ENCODE results near the gene MLLT6. TPM values are rescaled to one million over a fixed set of nuclear protein-coding genes. Genes with fewer than 3 reads are reported as not detected.

Gene MLLT6
- total and polyA plus RNA-seq, 2 of the 4 experiments (the other 2 are of a cell fraction), result 7.2 to 21.2 TPM

GRCh38 chr17:38672788-38673706 lies 32.0 kb upstream of the MLLT6 start:
- no peak overlapping the region for H3K4me3 ChIP-seq (ENCODE audit: insufficient read depth, low read depth, low read length)
- H3K27me3 ChIP-seq (ENCODE audit: control insufficient read depth, insufficient read depth, low read length), result peaks cover 64% of the 10 kb centered on the region

More at GRCh38 chr17:38672788-38673706, 32.0 kb upstream of the MLLT6 start:
- Histone ChIP-seq H2BK20ac (ENCODE audit: low read depth, low read length) (no peak overlapping the region), H4K8ac (ENCODE audit: low read depth in 2 of 2, low read length in 2 of 2) (no peak overlapping the region), H3K79me1 (ENCODE audit: low read depth in 1 of 2, low read length in 2 of 2) (no peaks in the 10 kb centered on the region), H2AK5ac (ENCODE audit: low read depth, low read length) (no peak overlapping the region), H3K9ac (ENCODE audit: low read depth, low read length) (no peak overlapping the region), H3K4me2 (ENCODE audit: low read depth, low read length) (no peak overlapping the region), H3K9me3 (ENCODE audit: control insufficient read depth, insufficient read depth, low read length) (no peaks in the 10 kb centered on the region), H3K18ac (ENCODE audit: low read depth, low read length) (no peak overlapping the region), H3K4ac (ENCODE audit: low read depth, low read length) (no peak overlapping the region), H2BK5ac (ENCODE audit: low read depth, low read length, poor library complexity, severe bottlenecking) (no peak overlapping the region), H2BK120ac (ENCODE audit: low read depth, low read length) (no peak overlapping the region), H2AFZ (replicated peaks; ENCODE audit: low read length, poor library complexity) (no peak overlapping the region), H3K9me1 (ENCODE audit: insufficient read depth, low read length) (no peaks in the 10 kb centered on the region), H4K5ac (ENCODE audit: low read depth, low read length) (no peak overlapping the region), H2BK15ac (ENCODE audit: low read depth, low read length) (no peak overlapping the region), H4K91ac (ENCODE audit: insufficient read depth, low read depth, low read length) (no peak overlapping the region), H4K20me1 (ENCODE audit: insufficient read depth, low read length) (0 out of 2 replicates have a peak, but pooled peaks cover 4% of the 10 kb centered on the region), H3K36me3 (ENCODE audit: control insufficient read depth, insufficient read depth, low read length) (no peaks in the 10 kb centered on the region), H3K4me1 (ENCODE audit: control insufficient read depth, insufficient read depth, low read length) (no peaks in the 10 kb centered on the region), H3K23ac (ENCODE audit: low read depth, low read length) (no peak overlapping the region), H3K14ac (replicated peaks; ENCODE audit: low read depth, low read length) (no peak overlapping the region), H3K56ac (ENCODE audit: extremely low read depth, insufficient read depth, low read length) (no peak overlapping the region), H3K27ac (ENCODE audit: insufficient read depth, low read length) (no peak overlapping the region), H2AK9ac (replicated peaks; ENCODE audit: low read depth, low read length, poor library complexity) (no peak overlapping the region)
- 5% methylated on average over 16 of the region's 46 CpGs; no CpG with 5 or more reads in 1 of the 2 experiments for WGBS, 2 experiments (ENCODE audit: extremely low coverage in 2 of 2, insufficient read length in 1 of 2)
- DNase-seq (no peak), ATAC-seq (ENCODE audit: low read depth) (no peak)
- TF ChIP-seq, protein P1, sequence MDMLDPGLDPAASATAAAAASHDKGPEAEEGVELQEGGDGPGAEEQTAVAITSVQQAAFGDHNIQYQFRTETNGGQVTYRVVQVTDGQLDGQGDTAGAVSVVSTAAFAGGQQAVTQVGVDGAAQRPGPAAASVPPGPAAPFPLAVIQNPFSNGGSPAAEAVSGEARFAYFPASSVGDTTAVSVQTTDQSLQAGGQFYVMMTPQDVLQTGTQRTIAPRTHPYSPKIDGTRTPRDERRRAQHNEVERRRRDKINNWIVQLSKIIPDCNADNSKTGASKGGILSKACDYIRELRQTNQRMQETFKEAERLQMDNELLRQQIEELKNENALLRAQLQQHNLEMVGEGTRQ (IDR thresholded peaks at IDR 0.05; ENCODE audit: low read depth, low read length), result no peak
- no peak for TF ChIP-seq CEBPB (IDR thresholded peaks at IDR 0.05; ENCODE audit: low read depth, low read length)
- no peak for TF ChIP-seq MXI1 (IDR thresholded peaks at IDR 0.05; ENCODE audit: borderline replicate concordance, low read depth, low read length)
- no peak for TF ChIP-seq MAFK (IDR thresholded peaks at IDR 0.05; ENCODE audit: low read depth, low read length)
- TF ChIP-seq CTCF (conservative IDR thresholded peaks at IDR 0.05; ENCODE audit: low read depth, low read length), result no peak
- TF ChIP-seq FOS (IDR thresholded peaks at IDR 0.05; ENCODE audit: low read depth, low read length), result no peak
- TF ChIP-seq RFX5 (IDR thresholded peaks at IDR 0.05; ENCODE audit: low read depth, low read length), result no peak
- dilution Hi-C loops (cut with HindIII; ENCODE audit: low sequenced_read_pairs, unreplicated experiment) (no loop called here), in situ Hi-C loops (cut with MboI; ENCODE audit: low sequenced_read_pairs) (no loop called here), intact Hi-C loops (cut with micrococcal nuclease) (no loop called here)
- no TSS peak for BruUV-seq (replicated peaks)
- ChIA-PET POLR2A (ENCODE audit: unreplicated experiment) (no interaction called here), CTCF (no interaction called here)
